ENCODE results near the gene CETP. TPM values are rescaled to one million over a fixed set of nuclear protein-coding genes. Genes with fewer than 3 reads are reported as not detected.

Gene CETP
- total and polyA plus RNA-seq, 2 donors (not counting 1 experiment from before 2014, with no cell fraction given), result 0.06 TPM; not detected in 1

- peaks cover 72% of the 10 kb centered on the region for H3K79me2 ChIP-seq (ENCODE audit: control insufficient read depth, insufficient read depth, low read length)
- H3K4me2 ChIP-seq (ENCODE audit: extremely low read depth, insufficient read depth, low read length), result no peak overlapping the region
- H3K27ac ChIP-seq (ENCODE audit: insufficient read depth, low read length), result no peak overlapping the region
Observed at GRCh38 chr16:56994311-56994710, 32.6 kb downstream of the CETP start.

GRCh38 chr16:56995136-56995805, 33.5 kb downstream of the CETP start:
- Histone ChIP-seq H3K9ac (ENCODE audit: insufficient read depth, low read length) (no peak overlapping the region), H2AFZ (ENCODE audit: low read length) (no peak overlapping the region), H3K27ac (ENCODE audit: insufficient read depth, low read length) (no peak overlapping the region), H3K4me3 (replicated peaks in 1 of 4; ENCODE audit: control extremely low read depth in 1 of 4, insufficient read depth in 1 of 4, low read depth in 3 of 4, low read length in 4 of 4) (no peak overlapping the region), H3K36me3 (ENCODE audit: control insufficient read depth, insufficient read depth, low read length) (peaks cover 3% of the 10 kb centered on the region), H3K27me3 (ENCODE audit: control insufficient read depth, insufficient read depth, low read length) (no peaks in the 10 kb centered on the region), H3K4me1 (ENCODE audit: control insufficient read depth, extremely low read depth, insufficient read depth, low read length) (peaks cover 20% of the 10 kb centered on the region), H3K79me2 (ENCODE audit: control insufficient read depth, insufficient read depth, low read length) (peaks cover 71% of the 10 kb centered on the region), H4K20me1 (ENCODE audit: control insufficient read depth, extremely low read depth, insufficient read depth, low read length) (no peaks in the 10 kb centered on the region), H3K9me3 (ENCODE audit: control insufficient read depth, insufficient read depth, low read depth, low read length) (no peaks in the 10 kb centered on the region), H3K4me2 (ENCODE audit: extremely low read depth, insufficient read depth, low read length) (no peak overlapping the region)
- no peak for DNase-seq (ENCODE audit: low read depth in 2 of 2)
- TF ChIP-seq CTCF (conservative IDR thresholded peaks at IDR 0.05 in 1 of 2, IDR thresholded peaks at IDR 0.05 in 1 of 2; ENCODE audit: low read depth in 1 of 2, low read length in 2 of 2) (no peak), EZH2 (IDR thresholded peaks at IDR 0.05; ENCODE audit: low read length, missing control alignments) (no peak)

More at GRCh38 chr16:56994311-56994710, 32.6 kb downstream of the CETP start:
- Histone ChIP-seq H3K9ac (ENCODE audit: insufficient read depth, low read length) (no peak overlapping the region), H3K27me3 (ENCODE audit: control insufficient read depth, insufficient read depth, low read length) (no peaks in the 10 kb centered on the region), H3K9me3 (ENCODE audit: control insufficient read depth, insufficient read depth, low read depth, low read length) (no peaks in the 10 kb centered on the region), H3K36me3 (ENCODE audit: control insufficient read depth, insufficient read depth, low read length) (peaks cover 3% of the 10 kb centered on the region), H3K4me3 (replicated peaks in 1 of 4; ENCODE audit: control extremely low read depth in 1 of 4, insufficient read depth in 1 of 4, low read depth in 3 of 4, low read length in 4 of 4) (no peak overlapping the region), H2AFZ (ENCODE audit: low read length) (no peak overlapping the region), H3K4me1 (ENCODE audit: control insufficient read depth, extremely low read depth, insufficient read depth, low read length) (peaks cover 10% of the 10 kb centered on the region), H4K20me1 (ENCODE audit: control insufficient read depth, extremely low read depth, insufficient read depth, low read length) (no peaks in the 10 kb centered on the region)
- no peak for TF ChIP-seq CTCF (conservative IDR thresholded peaks at IDR 0.05 in 1 of 2, IDR thresholded peaks at IDR 0.05 in 1 of 2; ENCODE audit: low read depth in 1 of 2, low read length in 2 of 2)
- TF ChIP-seq EZH2 (IDR thresholded peaks at IDR 0.05; ENCODE audit: low read length, missing control alignments), result no peak
- DNase-seq (ENCODE audit: low read depth in 2 of 2), result no peak

GRCh38 chr16:56997264-56997663, 35.5 kb downstream of the CETP start:
- TF ChIP-seq EZH2 (IDR thresholded peaks at IDR 0.05; ENCODE audit: low read length, missing control alignments), result no peak
- no peak for TF ChIP-seq CTCF (conservative IDR thresholded peaks at IDR 0.05 in 1 of 2, IDR thresholded peaks at IDR 0.05 in 1 of 2; ENCODE audit: low read depth in 1 of 2, low read length in 2 of 2)
- Histone ChIP-seq H3K9ac (ENCODE audit: insufficient read depth, low read length) (no peak overlapping the region), H3K4me1 (ENCODE audit: control insufficient read depth, extremely low read depth, insufficient read depth, low read length) (peaks cover 14% of the 10 kb centered on the region), H3K79me2 (ENCODE audit: control insufficient read depth, insufficient read depth, low read length) (peaks cover 66% of the 10 kb centered on the region), H3K27me3 (ENCODE audit: control insufficient read depth, insufficient read depth, low read length) (no peaks in the 10 kb centered on the region), H3K27ac (ENCODE audit: insufficient read depth, low read length) (no peak overlapping the region), H3K4me3 (replicated peaks in 1 of 4; ENCODE audit: control extremely low read depth in 1 of 4, insufficient read depth in 1 of 4, low read depth in 3 of 4, low read length in 4 of 4) (no peak overlapping the region), H2AFZ (ENCODE audit: low read length) (no peak overlapping the region), H4K20me1 (ENCODE audit: control insufficient read depth, extremely low read depth, insufficient read depth, low read length) (no peaks in the 10 kb centered on the region), H3K9me3 (ENCODE audit: control insufficient read depth, insufficient read depth, low read depth, low read length) (no peaks in the 10 kb centered on the region), H3K4me2 (ENCODE audit: extremely low read depth, insufficient read depth, low read length) (no peak overlapping the region), H3K36me3 (ENCODE audit: control insufficient read depth, insufficient read depth, low read length) (no peaks in the 10 kb centered on the region)
- no peak for DNase-seq (ENCODE audit: low read depth in 2 of 2)

All from fibroblast of lung (primary cell).